ENCODE results near the gene HAVCR1.
A peak's percentile ranks its signal among the peaks of the same experiment; 100 is the strongest.
"Not testable (repeated sequence)": the region's sequence is repeated elsewhere in the genome, so short reads cannot be mapped to it uniquely, and the experiment has no call there.

The HAVCR1 gene

DNA sequence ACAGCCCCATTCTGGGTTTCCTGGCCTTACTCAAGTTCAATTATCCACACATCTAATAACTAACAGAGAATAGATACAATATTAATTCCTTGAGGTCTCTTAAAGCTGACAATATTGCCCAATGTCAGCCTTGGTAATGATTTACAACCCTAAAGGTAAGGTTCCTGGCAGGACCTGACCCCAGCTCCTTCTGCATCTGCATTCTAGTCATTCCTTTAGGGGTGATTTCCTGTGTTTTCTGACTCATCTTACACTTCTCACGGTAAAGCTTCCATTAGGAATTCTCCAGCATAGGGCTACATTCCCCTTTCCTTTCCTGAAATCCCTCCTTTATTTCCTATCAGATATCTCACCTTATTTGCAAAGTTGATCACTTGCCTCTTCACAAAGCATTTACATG, 9.3 kb downstream of the HAVCR1 start:
- no peak for DNase-seq

DNA sequence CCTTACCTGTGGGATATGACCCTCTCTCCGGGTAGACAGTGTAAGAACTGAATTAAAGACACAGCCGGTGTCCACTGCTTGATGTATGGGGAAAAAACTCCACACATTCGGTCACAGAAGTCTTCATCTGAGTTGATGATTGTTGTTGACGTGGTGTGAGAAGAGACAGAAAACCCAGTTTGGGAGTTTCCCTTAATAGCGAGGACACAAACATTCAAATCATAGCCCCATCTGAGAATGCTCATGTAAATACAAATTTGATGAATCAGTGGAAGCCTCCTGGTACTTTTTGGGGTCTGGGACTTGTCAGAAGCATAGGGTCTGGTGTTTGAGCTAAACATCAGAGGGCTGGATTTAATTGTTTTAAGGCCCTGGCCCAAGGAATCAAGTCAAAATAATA, 11.0 kb downstream of the HAVCR1 start:
- no peak for DNase-seq

DNA sequence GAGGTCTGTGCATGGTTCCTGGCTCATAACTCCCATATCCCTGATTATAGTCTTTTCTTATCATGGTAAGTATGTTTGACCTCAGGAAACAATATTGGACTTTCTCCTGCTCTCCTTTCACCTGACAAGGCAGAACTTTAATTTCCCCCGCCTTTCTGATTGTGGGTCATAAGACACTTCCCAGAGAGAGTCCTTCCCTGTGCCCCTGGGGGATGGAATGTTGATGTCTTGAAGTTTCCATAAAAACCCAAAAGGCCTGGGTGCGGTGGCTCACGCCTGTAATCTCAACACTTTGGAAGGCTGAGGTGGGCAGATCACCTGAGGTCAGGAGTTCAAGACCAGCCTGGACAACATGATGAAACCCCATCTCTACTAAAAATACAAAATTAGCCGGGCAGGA, 11.9 kb downstream of the HAVCR1 start:
- DNase-seq = not testable (repeated sequence)

DNA sequence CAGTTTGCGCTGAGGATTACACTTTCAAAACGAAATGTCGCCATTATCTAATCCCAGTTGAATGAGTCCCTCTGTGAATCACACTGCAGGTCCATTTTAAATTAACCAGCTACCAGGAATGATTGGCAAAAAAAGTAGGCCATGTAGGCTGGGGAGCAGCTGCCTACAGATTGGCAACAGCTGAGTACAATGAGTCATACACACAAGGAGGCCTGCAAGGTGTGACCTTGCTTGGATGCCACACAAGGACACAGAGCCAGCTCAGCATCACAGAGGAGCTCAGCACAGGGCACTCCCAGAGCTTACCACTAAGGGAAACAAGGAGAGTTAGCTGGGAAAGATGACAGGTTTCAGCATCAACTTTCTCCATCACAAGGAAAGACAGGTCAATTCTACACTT, 12.9 kb downstream of the HAVCR1 start:
- peak; percentile 2 for DNase-seq

DNA sequence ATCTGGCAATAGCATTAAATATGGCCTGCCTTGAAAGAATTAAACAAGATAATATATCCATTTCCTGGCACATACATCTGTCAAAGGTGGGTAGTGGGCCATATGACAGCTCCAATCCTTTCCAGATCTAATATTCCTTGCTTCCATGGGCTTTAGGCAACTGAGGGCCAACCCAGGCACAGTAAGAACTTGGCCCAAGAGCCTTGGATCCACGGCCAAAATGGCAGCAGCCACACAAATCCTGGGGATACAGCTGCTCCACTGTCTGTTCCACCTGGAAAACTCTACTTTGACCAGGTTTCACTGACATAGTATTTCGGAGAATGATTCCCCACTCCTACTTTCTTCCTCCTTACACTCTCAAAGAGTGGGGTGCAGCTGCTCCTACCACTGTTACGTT, 13.3 kb downstream of the HAVCR1 start:
- DNase-seq = no peak

DNA sequence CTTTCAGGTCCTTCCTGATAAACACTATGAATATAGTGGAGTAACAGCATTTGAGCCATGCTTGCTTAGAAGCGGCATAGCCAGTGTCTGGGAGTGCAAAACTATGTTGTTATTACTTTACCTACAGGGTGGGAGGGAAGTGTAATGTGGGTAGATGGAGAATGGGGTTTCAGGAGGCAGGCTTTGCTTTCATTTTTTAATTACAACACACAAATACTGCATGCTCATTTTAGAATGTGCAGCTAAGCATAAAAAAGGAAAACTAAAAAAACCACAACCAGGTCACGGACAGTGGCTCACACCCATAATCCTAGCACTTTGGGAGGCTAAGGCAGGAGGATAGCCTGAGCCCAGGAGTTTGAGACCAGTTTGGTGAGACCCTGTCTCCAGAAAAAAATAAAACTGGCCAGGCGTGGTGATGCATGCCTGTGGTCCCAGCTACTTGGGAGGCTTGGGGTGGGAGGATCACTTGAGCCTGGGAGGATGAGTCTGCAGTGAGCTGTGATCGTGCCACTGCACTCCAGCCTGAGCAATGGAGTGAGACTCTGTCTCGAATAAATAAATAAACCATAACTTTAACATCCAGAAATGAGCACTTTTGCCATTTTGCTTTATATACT, 20.2 kb downstream of the HAVCR1 start:
- no peak for DNase-seq

DNA sequence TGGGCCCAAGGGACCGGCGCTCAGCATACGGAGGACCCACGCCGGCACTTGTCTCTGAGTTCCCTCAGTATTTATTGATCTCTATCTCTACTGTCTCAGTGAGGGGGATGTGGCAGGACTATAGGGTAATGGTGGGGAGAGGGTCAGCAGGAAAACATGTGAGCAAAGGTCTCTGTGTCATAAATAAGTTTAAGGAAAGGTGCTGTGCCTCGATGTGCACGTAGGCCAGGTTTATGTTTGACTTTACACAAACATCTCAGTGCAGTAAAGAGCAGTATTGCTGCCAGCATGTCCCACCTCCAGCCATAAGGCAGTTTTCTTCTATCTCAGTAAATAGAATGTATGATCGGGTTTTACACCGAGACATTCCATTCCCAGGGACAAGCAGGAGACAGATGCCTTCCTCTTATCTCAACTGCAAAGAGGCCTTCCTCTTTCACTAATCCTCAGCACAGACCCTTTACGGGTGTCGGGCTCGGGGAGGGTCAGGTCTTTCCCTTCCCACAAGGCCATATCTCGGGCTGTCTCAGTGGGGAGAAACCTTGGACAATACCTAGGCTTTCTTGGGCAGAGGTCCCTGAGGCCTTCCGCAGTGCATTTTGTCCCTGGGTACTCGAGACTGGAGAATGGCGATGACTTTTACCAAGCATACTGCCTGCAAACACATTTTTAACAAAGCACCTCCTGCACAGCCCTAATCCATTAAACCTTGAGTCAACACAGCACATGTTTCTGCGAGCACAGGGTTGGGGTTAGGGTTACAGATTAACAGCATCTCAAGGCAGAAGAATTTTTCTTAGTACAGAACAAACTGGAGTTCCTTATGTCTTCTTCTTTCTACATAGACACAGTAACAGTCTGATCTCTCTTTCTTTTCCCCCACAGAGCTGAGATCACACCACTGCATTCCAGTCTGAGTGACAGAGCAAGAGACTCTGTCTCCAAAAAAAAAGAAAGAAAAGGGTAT, 24.5 kb downstream of the HAVCR1 start:
- not testable (repeated sequence) for DNase-seq

DNA sequence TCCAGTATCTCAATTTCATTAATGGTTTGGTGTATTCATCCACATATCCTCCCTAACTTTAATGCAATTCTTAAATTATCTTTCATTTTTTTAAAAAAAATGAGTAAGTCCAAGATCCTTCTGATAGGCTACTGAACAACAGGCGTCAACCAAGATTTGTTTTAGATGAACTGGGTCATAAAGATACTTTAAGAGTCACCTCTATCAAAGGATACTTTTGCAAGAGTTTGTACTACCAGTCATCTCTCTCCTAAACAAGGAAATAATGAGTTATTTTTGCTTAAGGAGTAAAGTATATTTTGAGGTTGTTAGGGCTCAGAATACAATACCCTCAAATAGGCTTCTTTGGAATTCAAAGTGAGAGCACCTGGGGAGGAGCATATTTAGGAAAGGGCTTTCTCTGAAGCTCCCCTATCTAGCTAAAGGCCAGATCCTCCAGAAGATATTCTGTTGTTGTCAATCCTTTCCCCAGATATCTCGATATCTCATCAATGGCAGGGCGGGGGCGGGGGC, 25.8 kb downstream of the HAVCR1 start:
- DNase-seq = no peak

DNA sequence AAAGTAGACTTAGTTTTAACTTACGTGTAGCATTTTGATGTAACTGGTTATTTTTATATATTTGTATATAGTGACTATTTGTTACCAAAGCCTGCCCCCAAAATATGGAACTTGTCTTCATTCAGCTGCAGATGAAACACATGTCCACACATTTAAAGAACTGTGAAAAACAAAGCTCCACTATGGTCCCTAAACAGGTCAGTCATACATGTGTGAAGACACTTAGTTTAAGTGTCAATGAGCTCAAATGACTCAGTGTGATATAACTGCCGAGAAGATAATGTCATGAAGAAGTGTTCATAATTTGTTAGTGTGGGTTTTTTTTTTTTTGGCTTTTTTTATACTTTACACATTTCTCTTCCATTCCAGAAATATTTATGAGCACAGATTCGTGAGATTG, 28.2 kb downstream of the HAVCR1 start:
- no peak for DNase-seq

DNA sequence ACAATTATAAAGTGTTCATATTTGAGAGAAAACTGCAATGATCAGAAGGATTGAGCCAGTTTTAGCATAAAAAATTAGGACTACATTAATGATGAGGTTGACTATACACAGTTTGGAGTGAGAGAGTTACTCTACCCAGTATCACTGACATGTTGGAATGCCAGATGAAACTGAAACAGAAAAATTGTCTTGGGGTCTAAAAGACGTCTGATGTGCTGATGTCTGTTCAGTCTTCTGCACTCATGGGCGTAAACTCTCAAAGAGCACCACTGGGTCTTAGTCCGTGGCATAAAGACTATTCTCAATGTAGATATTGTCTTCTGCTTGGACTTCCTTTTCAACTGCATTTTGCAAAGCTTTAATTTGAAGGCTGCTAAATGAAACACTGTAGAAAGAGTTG, 29.5 kb downstream of the HAVCR1 start:
- DNase-seq = no peak

DNA sequence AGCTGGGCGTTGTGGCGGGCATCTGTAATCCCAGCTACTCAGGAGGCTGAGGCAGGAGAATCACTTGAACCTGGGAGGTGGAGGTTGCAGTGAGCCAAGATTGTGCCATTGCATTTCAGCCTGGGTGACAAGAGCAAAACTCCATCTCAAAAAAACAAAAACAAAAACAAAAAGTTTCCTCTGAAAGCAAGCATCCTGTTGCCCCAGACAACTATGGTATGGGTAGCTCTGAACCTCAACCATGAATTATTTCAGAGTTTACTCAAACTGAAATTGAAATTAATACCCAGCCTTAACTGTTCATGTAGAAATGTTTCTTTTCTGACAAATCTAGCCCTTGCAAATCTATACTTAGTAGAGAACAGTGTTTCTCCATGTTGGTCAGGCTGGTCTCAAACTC, 31.3 kb downstream of the HAVCR1 start:
- not testable (repeated sequence) for DNase-seq

DNA sequence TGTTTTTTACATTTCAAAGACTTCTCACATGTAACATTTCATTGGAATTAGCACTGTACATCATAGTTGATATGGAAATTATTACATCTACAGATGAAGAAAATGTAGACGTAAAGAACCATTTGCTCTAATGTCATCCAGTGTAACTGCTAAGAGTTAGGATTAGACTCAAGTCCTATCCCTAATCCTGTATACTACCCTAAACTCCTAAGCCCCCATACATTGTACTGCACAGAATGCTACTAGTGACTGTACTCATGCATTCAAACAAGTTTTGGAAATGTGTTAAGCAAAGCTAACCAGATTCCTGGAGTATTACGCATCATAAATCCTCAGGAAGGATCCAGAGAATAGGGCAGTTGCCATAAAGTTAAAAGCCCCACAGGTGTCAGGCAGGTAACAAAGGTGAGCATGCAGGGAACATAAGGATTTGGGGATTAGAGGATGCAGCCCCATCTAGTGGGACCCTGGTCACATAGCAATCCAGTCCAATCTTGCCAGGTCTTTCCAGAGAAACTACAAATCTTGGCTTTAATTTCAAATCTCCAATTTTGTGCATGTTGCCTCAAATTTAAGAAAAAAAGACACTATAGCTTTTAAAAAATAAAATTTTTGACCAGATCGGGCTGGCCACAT, 32.0 kb downstream of the HAVCR1 start:
- no peak for DNase-seq

DNA sequence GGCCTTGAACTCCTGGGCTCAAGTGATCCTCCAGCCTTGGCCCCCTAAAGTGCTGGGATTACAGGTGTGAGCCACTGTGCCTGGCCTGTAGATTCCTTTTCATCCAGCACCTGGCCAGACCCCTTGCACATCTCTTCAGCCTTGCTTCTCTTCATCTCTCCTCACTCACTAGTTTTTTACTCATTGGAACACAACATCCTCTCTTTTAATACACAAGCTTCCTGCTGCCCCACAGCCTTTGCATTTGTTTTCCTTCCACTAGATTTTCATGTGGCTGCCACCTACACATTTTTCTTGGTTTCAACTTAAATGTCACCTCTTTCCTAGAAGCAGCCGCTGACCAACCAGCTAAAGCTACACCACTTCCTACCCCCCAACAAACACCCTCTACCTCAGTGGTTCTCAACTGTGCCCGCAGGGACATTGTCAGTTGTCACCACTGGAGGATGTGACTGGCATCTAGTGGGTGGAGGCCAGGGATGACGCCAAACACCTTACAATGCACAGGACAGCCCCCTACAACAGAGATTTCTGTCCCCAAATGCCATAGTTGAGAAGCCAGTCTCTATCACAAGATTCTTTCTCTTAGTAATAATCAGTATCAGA, 33.7 kb downstream of the HAVCR1 start:
- DNase-seq = no peak

DNA sequence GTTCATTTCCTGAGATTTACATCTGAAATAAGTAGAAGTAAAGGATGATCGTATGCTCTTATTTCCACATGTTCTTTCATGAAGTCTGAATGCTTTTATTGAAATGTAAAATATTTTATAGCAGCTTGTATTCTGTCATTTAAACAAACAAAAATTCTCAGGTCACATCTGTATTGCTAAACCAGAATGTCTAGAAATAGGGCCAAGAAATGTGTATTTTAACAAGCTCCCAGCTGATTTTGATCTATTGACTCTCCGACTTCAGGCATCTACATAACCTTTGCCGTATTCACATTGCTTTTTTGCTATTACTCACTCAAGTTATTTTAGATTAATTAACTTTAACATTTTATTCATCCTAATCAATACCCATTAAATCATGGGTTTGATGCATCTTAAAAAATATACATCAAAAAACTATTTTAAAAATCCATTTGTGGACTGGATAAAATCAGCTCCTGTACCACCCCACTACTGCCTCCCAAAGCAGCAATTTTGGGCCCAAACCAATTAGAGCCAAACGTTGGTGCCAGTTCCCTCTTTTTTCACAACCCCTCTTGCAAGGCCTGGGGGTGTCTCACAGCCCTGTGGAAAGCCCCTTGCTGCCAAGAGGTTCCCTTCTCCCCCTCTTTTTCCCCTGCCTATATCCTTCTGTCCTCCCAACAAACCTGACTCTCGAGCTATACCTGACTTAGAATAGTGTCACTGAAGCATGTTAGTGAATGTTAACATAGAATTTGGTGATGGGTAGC, 34.5 kb downstream of the HAVCR1 start:
- DNase-seq = no peak

DNA sequence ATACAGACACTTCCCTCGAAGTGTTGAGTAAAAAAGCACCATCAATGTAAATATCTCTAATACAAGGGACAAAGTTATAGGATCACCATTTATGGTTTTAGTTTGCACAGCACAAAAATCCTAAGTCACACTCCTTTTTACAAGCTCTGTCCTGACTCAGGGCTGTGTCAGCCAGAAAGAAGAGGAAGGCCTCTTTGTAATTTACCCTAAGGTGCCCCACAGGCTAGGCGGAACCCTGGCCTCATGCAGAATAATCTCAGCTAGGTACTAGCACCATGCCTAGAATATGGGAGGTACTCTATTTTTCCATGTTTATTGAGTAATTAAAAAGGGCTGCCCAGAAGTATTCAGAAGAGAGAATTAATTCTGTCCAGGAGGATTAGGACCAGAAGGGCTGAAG, 36.9 kb downstream of the HAVCR1 start:
- no peak for DNase-seq

DNA sequence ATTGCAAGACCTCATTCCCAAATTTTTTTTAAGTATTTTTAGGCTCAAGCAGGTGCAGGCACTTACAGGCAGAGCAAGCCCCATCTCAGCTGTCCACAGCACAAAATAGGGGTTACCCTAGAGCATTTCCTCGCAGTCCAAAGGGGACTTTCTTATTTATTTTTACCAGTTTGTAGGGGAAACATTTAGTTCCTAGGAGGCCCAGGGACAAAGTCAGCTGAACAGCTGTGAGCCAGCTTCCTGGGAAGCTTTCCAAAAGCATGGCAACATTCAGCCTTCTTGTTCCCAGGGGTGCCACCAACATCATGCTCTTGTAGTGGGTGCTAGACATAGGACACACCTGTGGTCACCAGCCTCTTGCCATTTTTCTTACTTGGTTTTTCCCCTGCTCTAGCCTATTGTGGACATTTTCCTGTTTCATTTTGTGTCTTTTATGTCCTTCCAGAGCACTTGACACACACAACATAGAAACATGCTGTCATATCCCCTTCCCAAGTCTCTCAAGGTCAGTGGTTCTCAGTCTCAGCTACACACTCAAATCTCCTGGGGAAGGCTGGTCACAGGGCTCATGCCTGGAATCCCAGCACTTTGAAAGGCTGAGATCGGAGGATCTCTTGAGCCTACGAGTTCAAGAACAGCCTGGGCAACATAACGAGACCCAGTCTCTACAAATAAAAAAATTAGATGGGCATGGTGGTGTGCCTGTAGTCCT, 38.2 kb downstream of the HAVCR1 start:
- DNase-seq = no peak

DNA sequence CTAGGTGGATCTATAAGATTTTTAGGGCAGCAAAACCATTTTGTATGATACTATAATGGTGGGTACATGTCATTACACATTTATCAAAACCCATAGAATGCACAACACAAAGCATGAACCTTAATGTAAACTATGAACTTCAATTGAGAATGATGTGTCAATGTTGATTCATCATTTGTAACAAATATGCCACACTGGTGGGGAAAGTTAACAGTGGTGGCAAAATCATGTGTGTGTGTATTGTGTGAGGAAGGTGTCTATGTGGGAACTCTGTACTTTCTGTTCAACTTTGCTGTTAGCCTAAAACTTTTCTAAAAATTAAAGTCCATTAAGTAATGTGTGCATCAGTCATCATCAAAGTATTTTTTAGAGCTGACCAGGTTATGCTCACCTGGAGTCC, 38.9 kb downstream of the HAVCR1 start:
- DNase-seq = no peak

DNA sequence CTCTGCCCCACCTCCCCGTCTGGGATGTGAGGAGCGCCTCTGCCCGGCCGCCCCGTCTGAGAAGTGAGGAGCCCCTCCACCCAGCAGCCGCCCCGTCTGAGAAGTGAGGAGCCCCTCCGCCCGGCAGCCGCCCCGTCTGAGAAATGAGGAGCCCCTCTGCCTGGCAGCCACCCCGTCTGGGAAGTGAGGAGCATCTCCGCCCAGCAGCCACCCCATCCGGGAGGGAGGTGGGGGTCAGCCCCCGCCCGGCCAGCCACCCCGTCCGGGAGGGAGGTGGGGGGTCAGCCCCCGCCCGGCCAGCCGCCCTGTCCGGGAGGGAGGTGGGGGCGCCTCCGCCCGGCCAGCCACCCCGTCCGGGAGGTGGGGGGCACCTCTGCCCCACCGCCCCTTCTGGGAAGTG, 44.8 kb downstream of the HAVCR1 start:
- DNase-seq = not testable (repeated sequence)

DNA sequence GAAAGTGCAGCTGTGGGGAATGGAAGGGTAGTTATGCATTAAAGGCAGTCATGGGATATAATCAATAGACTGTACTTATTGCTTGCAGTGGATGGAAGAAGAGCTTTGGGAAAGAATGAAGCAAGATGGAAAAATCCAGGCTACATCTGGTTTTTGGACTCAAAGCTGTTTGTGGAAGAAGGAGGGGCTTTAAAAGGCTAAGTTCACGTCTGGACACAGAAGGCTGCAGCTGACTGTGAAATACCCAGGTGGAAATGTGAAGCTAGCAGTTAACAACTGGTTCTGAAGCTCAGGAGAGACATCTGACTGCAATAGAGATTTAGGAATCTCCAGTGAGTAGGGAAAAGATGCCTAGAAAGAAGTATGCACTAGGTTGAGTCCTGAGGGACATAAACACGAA, 52.7 kb downstream of the HAVCR1 start:
- DNase-seq = no peak

DNA sequence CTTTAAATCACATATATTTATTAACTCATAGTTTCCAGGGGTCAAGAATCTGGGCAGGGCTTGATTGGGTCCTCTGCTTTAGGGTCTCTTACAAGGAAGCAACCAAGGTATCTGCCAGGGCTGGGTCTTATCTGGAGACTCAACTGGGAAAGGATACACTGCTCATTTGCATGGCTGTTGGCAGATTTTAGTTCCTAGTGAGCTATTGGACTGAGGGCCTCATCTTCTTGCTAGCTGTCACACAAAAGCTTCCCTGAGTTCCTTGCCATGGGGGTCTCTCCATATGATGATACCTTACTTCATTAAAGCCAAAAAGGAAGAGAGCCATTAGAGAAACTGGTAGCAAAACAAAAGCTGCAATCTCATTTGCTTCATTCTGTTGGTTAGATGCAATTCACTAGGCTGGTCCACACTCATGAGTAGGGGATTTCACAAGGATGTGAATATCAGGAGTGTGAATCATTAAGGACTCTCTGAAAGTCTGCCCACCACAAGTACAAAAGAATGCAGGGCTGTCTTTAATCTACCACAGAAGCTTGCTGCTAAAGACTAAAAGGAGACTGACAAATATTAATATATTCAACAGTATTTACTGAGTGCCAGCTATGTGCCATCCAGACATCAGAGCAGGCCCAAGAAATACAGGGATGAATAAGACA, 53.9 kb downstream of the HAVCR1 start:
- DNase-seq = no peak

DNA sequence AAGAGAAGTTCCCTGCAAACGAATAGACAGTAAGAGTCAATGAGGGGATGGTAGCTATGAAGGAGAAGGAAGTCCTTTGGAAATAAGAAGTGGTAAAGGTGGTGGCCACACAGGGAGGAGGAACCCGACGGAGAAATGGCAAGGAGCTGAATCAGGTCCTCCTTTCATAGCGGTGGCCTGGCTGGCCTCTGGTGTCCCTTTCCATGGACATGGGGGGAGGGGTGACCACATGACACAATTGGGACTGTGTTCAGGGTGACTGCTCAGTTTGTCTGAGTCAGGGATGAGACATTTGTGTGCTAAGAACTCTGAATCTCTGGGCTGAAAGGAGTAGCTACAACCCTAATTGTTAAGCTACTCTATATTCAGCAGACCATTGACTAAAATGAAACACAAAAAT, 67.2 kb downstream of the HAVCR1 start:
- DNase-seq = no peak

Measured in T1000 (cell line).